ENCODE measurements around the gene NFS1.
"Not testable (repeated sequence)": the region's sequence is repeated elsewhere in the genome, so short reads cannot be mapped to it uniquely, and the experiment has no call there.

NFS1 gene

GRCh38 chr20:35699127-35699956 lies at the start of gene NFS1, which contains the start of gene ROMO1:
NFS1 (minus strand) TSS chr20:35699352; CDS start chr20:35699288, 64 bp downstream.
ROMO1 (plus strand) TSS chr20:35699405; CDS start chr20:35699633, 228 bp downstream.
- DNase-seq (ENCODE audit: low read depth in 2 of 2): peak; percentile 69 to 81

- not testable (repeated sequence) for DNase-seq (ENCODE audit: low read depth in 2 of 2)
These were observed 45.3 kb upstream of the NFS1 start for GRCh38 chr20:35744492-35744841.

GRCh38 chr20:35743693-35744491 lies 44.7 kb upstream of the NFS1 start:
- DNase-seq (ENCODE audit: low read depth in 2 of 2): no peak

GRCh38 chr20:35742741-35743523 lies 43.8 kb upstream of the NFS1 start:
- DNase-seq (ENCODE audit: low read depth in 2 of 2): no peak

GRCh38 chr20:35741892-35742740 lies 43.0 kb upstream of the NFS1 start, which contains the start of gene RBM39:
RBM39 (minus strand) TSS chr20:35742260; CDS start chr20:35740874, 1,386 bp downstream.
- peak; percentile 98 for DNase-seq (ENCODE audit: low read depth in 2 of 2)

- DNase-seq (ENCODE audit: low read depth in 2 of 2): no peak
These were observed 40.4 kb upstream of the NFS1 start for GRCh38 chr20:35739294-35740163.

- no peak for DNase-seq (ENCODE audit: low read depth in 2 of 2)
These were observed 39.4 kb upstream of the NFS1 start for GRCh38 chr20:35738410-35739179.

- DNase-seq (ENCODE audit: low read depth in 2 of 2): no peak
These were observed 38.7 kb upstream of the NFS1 start for GRCh38 chr20:35737865-35738333.

GRCh38 chr20:35735826-35736470 lies 36.8 kb upstream of the NFS1 start:
- no peak for DNase-seq (ENCODE audit: low read depth in 2 of 2)

GRCh38 chr20:35734777-35735649 lies 35.9 kb upstream of the NFS1 start:
- DNase-seq (ENCODE audit: low read depth in 2 of 2): no peak

GRCh38 chr20:35734374-35734773 lies 35.2 kb upstream of the NFS1 start:
- DNase-seq (ENCODE audit: low read depth in 2 of 2): no peak

GRCh38 chr20:35732644-35732982 lies 33.5 kb upstream of the NFS1 start:
- no peak for DNase-seq (ENCODE audit: low read depth in 2 of 2)

- no peak for DNase-seq (ENCODE audit: low read depth in 2 of 2)
These were observed 32.9 kb upstream of the NFS1 start for GRCh38 chr20:35731862-35732643.

GRCh38 chr20:35731469-35731788 lies 32.3 kb upstream of the NFS1 start:
- no peak for DNase-seq (ENCODE audit: low read depth in 2 of 2)

GRCh38 chr20:35730583-35731468 lies 31.7 kb upstream of the NFS1 start:
- no peak for DNase-seq (ENCODE audit: low read depth in 2 of 2)
